ENCODE results near the gene CDH23.

CDH23 gene

GRCh38 chr10:71399946-71400345 lies 3.2 kb downstream of the CDH23 start:
- Histone ChIP-seq H3K4me2 (ENCODE audit: low read depth, low read length, poor library complexity, severe bottlenecking) (no peak overlapping the region), H3K4me1 (ENCODE audit: insufficient read depth, low read length, poor library complexity, severe bottlenecking) (no peaks in the 10 kb centered on the region), H3K36me3 (ENCODE audit: insufficient read depth, low read length) (no peaks in the 10 kb centered on the region), H4K20me1 (ENCODE audit: insufficient read depth, low read length, poor library complexity, severe bottlenecking) (no peaks in the 10 kb centered on the region), H3K4me3 (ENCODE audit: low read length, poor library complexity, severe bottlenecking) (no peak overlapping the region), H3F3A (ENCODE audit: low read depth) (no peaks in the 10 kb centered on the region), H3K9me3 (ENCODE audit: insufficient read depth, low read depth, low read length) (no peaks in the 10 kb centered on the region), H3K27me3 (ENCODE audit: insufficient read depth, low read length, poor library complexity, severe bottlenecking) (no peaks in the 10 kb centered on the region), H3K9ac (ENCODE audit: low read depth, low read length, poor library complexity, severe bottlenecking) (no peak overlapping the region), H3K79me2 (ENCODE audit: insufficient read depth, low read length) (no peaks in the 10 kb centered on the region), H3K9me2 (replicated peaks; ENCODE audit: low read depth, low read length) (no peaks in the 10 kb centered on the region), H2AFZ (ENCODE audit: low read length) (no peak overlapping the region)
- TF ChIP-seq, protein P1, sequence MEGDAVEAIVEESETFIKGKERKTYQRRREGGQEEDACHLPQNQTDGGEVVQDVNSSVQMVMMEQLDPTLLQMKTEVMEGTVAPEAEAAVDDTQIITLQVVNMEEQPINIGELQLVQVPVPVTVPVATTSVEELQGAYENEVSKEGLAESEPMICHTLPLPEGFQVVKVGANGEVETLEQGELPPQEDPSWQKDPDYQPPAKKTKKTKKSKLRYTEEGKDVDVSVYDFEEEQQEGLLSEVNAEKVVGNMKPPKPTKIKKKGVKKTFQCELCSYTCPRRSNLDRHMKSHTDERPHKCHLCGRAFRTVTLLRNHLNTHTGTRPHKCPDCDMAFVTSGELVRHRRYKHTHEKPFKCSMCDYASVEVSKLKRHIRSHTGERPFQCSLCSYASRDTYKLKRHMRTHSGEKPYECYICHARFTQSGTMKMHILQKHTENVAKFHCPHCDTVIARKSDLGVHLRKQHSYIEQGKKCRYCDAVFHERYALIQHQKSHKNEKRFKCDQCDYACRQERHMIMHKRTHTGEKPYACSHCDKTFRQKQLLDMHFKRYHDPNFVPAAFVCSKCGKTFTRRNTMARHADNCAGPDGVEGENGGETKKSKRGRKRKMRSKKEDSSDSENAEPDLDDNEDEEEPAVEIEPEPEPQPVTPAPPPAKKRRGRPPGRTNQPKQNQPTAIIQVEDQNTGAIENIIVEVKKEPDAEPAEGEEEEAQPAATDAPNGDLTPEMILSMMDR (conservative IDR thresholded peaks at IDR 0.05; ENCODE audit: low read length): no peak
- no peak for TF ChIP-seq EZH2phosphoT487 (IDR thresholded peaks at IDR 0.05; ENCODE audit: borderline replicate concordance)

DNA sequence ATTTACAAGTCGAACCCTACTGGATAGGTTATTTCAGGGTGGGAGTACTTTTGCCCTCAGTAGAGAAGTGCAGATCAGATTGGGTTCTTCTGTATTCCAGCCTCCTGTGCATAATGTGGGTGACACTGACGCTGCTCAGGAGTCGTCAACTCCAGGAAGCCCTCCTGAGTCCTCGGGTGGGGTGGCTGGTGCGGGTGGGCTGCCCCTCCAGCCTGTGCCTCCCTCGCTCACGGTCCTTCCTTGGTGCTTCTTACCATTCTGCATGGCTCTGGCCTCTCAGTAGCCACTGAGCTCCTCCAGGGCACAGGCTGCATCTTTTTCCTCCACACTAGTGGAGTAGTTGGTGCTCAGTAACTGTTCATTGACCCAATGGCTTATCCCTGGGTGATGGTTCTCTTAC lies 4.3 kb downstream of the CDH23 start:
- Histone ChIP-seq H2AFZ (ENCODE audit: low read length) (no peak overlapping the region), H3K4me2 (ENCODE audit: low read depth, low read length, poor library complexity, severe bottlenecking) (no peak overlapping the region), H3K9ac (ENCODE audit: low read depth, low read length, poor library complexity, severe bottlenecking) (no peak overlapping the region), H3K4me3 (ENCODE audit: low read length, poor library complexity, severe bottlenecking) (no peak overlapping the region), H3K27me3 (ENCODE audit: insufficient read depth, low read length, poor library complexity, severe bottlenecking) (no peaks in the 10 kb centered on the region), H3K36me3 (ENCODE audit: insufficient read depth, low read length) (no peaks in the 10 kb centered on the region), H3K9me3 (ENCODE audit: insufficient read depth, low read depth, low read length) (no peaks in the 10 kb centered on the region), H3K4me1 (ENCODE audit: insufficient read depth, low read length, poor library complexity, severe bottlenecking) (no peaks in the 10 kb centered on the region), H4K20me1 (ENCODE audit: insufficient read depth, low read length, poor library complexity, severe bottlenecking) (no peaks in the 10 kb centered on the region), H3K79me2 (ENCODE audit: insufficient read depth, low read length) (no peaks in the 10 kb centered on the region), H3K9me2 (replicated peaks; ENCODE audit: low read depth, low read length) (no peaks in the 10 kb centered on the region), H3F3A (ENCODE audit: low read depth) (no peaks in the 10 kb centered on the region)
- TF ChIP-seq EZH2phosphoT487 (IDR thresholded peaks at IDR 0.05; ENCODE audit: borderline replicate concordance): no peak
- TF ChIP-seq, protein P1 (conservative IDR thresholded peaks at IDR 0.05; ENCODE audit: low read length): no peak

- Histone ChIP-seq H3K36me3 (ENCODE audit: insufficient read depth, low read length) (no peaks in the 10 kb centered on the region), H3K4me1 (ENCODE audit: insufficient read depth, low read length, poor library complexity, severe bottlenecking) (no peaks in the 10 kb centered on the region), H3K9ac (ENCODE audit: low read depth, low read length, poor library complexity, severe bottlenecking) (no peak overlapping the region), H3K79me2 (ENCODE audit: insufficient read depth, low read length) (no peaks in the 10 kb centered on the region), H3K27me3 (ENCODE audit: insufficient read depth, low read length, poor library complexity, severe bottlenecking) (no peaks in the 10 kb centered on the region), H4K20me1 (ENCODE audit: insufficient read depth, low read length, poor library complexity, severe bottlenecking) (no peaks in the 10 kb centered on the region), H2AFZ (ENCODE audit: low read length) (no peak overlapping the region), H3K4me2 (ENCODE audit: low read depth, low read length, poor library complexity, severe bottlenecking) (no peak overlapping the region), H3K9me3 (ENCODE audit: insufficient read depth, low read depth, low read length) (no peaks in the 10 kb centered on the region), H3K9me2 (replicated peaks; ENCODE audit: low read depth, low read length) (no peaks in the 10 kb centered on the region), H3F3A (ENCODE audit: low read depth) (no peaks in the 10 kb centered on the region), H3K4me3 (ENCODE audit: low read length, poor library complexity, severe bottlenecking) (no peak overlapping the region)
- TF ChIP-seq, protein P1 (conservative IDR thresholded peaks at IDR 0.05; ENCODE audit: low read length): no peak
- TF ChIP-seq EZH2phosphoT487 (IDR thresholded peaks at IDR 0.05; ENCODE audit: borderline replicate concordance): no peak
Measured at GRCh38 chr10:71402005-71402404, 5.3 kb downstream of the CDH23 start.

Data from Loucy (cell line).